Suprapubic skin (tissue), 4 donors: ENCODE measurements around the gene GLYR1.

Experiments
- CTCF ChIP-seq, 2 donors: fragments of 200-600 bp in 1 of 2; fragments of 450-650 bp in 1 of 2; sonication (generic) in 1 of 2; IDR thresholded peaks; one replicate each; pipeline ENCODE4 v1.5.1; 2016 to 2019; ENCODE audit warnings: antibody characterized with exemption in 2 of 2, mild to moderate bottlenecking in 1 of 2, moderate library complexity in 1 of 2
- EP300 ChIP-seq: sonication (generic); formaldehyde crosslinking; IDR thresholded peaks from one replicate; pipeline ENCODE4 v1.6.1; 2017; ENCODE audit warnings: antibody characterized with exemption
- POLR2A ChIP-seq, 2 donors: fragments of 450-650 bp; IDR thresholded peaks; one replicate each; pipeline ENCODE4 v1.6.1; 2017; ENCODE audit warnings: antibody characterized with exemption in 2 of 2, mild to moderate bottlenecking in 2 of 2, moderate library complexity in 2 of 2
- POLR2AphosphoS5 ChIP-seq, 3 donors: sonication (generic); formaldehyde crosslinking; IDR thresholded peaks; one replicate each; pipeline ENCODE4 v1.6.1; 2017; ENCODE audit warnings: antibody characterized with exemption in 3 of 3

- no peak for TF ChIP-seq POLR2A (IDR thresholded peaks at IDR 0.05)
- TF ChIP-seq CTCF (IDR thresholded peaks at IDR 0.05) = no peak
- TF ChIP-seq POLR2AphosphoS5 (IDR thresholded peaks at IDR 0.05) = no peak
- TF ChIP-seq EP300 = no peak
Measured at GRCh38 chr16:4806280-4806679, 40.8 kb downstream of the GLYR1 start.
